Measurements from ENCODE around the gene NFAM1. TPM values are rescaled to one million over a fixed set of nuclear protein-coding genes. Genes with fewer than 3 reads are reported as not detected.
A peak's percentile ranks its signal among the peaks of the same experiment; 100 is the strongest.

Gene NFAM1
- total RNA-seq, 1 donor from 2014 or later: not detected

DNA sequence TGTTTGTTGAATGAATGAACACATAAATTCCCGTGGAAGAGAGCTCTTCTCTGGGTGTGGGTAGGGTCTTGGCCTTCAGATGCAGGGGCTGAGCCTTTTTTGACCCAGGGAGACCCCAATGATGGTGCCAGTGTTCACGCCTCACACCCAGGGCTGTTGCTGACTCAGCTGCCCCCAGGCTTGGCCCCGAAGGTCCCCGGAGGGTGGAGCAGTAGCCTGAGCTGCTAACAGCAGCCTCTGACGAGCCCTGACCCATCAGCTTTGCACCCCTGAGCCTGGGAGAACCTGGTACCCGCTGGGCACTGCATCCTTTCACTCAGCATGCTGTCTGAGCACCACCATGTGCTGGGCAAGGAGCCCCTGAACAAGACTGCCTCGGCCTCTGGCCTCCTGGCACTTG, 23.9 kb downstream of the NFAM1 start:
- Mint-ChIP-seq H3K27me3 (ENCODE audit: unreplicated experiment) (peaks cover 23% of the 10 kb centered on the region), H3K27ac (ENCODE audit: unreplicated experiment) (no peak overlapping the region), H3K4me3 (ENCODE audit: unreplicated experiment) (no peak overlapping the region), H3K36me3 (ENCODE audit: unreplicated experiment) (no peaks in the 10 kb centered on the region), H3K4me1 (ENCODE audit: unreplicated experiment) (no peaks in the 10 kb centered on the region), H3K9me3 (ENCODE audit: unreplicated experiment) (no peaks in the 10 kb centered on the region)
- no peak for DNase-seq (ENCODE audit: extremely low spot score, unreplicated experiment)
- TF ChIP-seq, protein P1, sequence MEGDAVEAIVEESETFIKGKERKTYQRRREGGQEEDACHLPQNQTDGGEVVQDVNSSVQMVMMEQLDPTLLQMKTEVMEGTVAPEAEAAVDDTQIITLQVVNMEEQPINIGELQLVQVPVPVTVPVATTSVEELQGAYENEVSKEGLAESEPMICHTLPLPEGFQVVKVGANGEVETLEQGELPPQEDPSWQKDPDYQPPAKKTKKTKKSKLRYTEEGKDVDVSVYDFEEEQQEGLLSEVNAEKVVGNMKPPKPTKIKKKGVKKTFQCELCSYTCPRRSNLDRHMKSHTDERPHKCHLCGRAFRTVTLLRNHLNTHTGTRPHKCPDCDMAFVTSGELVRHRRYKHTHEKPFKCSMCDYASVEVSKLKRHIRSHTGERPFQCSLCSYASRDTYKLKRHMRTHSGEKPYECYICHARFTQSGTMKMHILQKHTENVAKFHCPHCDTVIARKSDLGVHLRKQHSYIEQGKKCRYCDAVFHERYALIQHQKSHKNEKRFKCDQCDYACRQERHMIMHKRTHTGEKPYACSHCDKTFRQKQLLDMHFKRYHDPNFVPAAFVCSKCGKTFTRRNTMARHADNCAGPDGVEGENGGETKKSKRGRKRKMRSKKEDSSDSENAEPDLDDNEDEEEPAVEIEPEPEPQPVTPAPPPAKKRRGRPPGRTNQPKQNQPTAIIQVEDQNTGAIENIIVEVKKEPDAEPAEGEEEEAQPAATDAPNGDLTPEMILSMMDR (IDR thresholded peaks at IDR 0.05): no peak

DNA sequence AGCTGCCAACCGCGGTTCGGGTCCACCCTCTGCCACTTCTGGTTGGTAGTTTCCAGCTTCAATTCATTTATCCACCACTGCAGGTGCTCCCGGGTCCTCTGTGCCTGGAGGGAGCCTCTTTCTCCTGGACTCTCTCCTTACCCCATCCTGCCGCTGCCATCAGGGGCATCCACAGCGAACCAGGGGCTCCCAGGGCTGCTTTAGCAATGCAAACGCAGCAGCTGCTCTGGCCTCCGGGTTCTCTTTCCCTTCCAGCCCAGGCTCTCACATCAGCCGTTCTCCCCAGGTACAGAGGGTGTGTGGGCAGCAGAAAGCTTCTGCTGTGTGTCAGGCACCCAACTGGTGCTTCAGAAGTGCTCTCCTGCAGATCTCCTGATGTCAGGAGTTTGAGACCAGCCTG, 27.9 kb downstream of the NFAM1 start:
- Mint-ChIP-seq H3K9me3 (ENCODE audit: unreplicated experiment) (no peaks in the 10 kb centered on the region), H3K36me3 (ENCODE audit: unreplicated experiment) (no peaks in the 10 kb centered on the region), H3K4me1 (ENCODE audit: unreplicated experiment) (peaks cover 2% of the 10 kb centered on the region), H3K27me3 (ENCODE audit: unreplicated experiment) (peaks cover 28% of the 10 kb centered on the region), H3K27ac (ENCODE audit: unreplicated experiment) (no peak overlapping the region), H3K4me3 (ENCODE audit: unreplicated experiment) (no peak overlapping the region)
- DNase-seq (ENCODE audit: extremely low spot score, unreplicated experiment): no peak
- TF ChIP-seq, protein P1 (IDR thresholded peaks at IDR 0.05): no peak

DNA sequence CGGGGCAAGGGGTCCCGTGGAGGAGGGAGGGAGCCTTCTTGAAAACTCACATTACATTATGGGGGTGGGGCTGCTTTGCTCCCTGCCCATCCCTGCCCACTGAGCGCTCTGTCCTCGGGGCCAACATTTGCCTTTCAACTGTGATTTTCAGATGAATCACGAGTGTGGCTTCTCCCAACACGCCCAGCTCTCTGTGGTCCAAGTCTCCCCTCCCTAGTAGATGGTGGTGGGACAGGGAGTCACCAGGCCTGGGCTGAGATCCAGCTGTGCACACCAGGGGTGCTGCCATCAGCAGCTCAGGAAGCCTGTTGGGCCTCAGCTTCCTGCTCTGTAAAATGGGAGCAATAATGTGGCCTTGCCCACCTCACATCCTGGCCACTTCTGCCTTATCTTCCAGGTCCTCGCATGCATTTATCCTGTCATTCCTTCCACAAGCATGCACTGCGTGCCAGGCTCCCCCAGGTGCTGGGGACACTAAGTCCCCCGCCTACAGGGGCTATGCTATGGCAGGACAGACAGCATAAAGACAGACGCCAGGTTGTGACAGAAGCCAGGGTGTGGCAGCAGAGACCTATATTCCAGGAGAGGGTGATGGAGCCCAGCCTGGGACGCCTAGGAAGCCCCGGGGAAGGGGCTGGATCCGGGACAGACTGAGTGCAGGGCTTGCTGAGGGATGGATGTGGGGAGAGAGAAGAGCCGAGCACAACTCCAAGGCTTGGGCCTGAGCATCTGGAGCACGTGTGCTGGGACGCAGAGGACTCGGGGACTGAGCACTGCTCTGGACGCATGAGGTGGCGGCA, 30.5 kb downstream of the NFAM1 start:
- DNase-seq (ENCODE audit: extremely low spot score, unreplicated experiment): no peak
- Mint-ChIP-seq H3K4me3 (ENCODE audit: unreplicated experiment) (no peak overlapping the region), H3K36me3 (ENCODE audit: unreplicated experiment) (no peaks in the 10 kb centered on the region), H3K9me3 (ENCODE audit: unreplicated experiment) (no peaks in the 10 kb centered on the region), H3K4me1 (ENCODE audit: unreplicated experiment) (peaks cover 4% of the 10 kb centered on the region), H3K27me3 (ENCODE audit: unreplicated experiment) (peaks cover 32% of the 10 kb centered on the region), H3K27ac (ENCODE audit: unreplicated experiment) (no peak overlapping the region)
- TF ChIP-seq, protein P1 (IDR thresholded peaks at IDR 0.05): no peak

DNA sequence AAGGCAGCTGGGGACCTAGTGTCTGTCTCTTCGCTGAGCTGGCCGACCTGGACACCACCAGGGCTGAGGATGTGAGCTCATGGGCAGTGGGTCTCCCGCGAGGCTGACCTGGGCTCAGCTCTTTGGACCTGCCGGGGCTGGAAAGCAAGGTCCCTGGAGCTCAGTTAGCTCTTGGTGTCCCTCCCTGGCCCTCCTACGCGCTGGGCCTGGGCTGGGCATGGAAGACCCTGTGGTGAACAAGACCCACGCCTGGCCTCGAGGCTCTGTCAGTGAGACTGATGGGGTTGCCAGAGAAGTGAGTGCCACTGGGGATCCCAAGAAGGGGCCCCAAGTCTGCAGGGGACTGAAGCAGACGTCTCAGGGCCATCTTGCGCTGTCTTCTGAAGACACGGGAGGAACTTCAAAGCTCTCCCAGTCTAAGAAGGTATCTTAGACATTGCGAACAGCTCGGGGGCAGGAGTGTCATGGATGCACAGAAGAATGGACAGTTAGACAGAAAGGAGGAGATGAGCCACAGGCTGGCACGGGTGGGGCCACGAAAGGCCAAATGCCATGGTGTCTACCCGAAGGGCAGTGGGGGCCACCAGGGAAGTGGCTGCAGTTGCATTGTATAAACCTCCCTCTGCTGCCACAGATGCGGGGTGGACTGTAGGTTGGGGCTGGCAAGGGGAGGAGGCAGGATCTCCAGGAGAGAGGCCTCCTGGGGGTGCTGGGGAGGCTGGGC, 31.2 kb downstream of the NFAM1 start:
- peaks cover 25% of the 10 kb centered on the region for H3K27me3 Mint-ChIP-seq (ENCODE audit: unreplicated experiment)

More for the DNA sequence above, 31.2 kb downstream of the NFAM1 start:
- no peak overlapping the region for H3K27ac Mint-ChIP-seq (ENCODE audit: unreplicated experiment)
- TF ChIP-seq, protein P1 (IDR thresholded peaks at IDR 0.05): no peak
- H3K36me3 Mint-ChIP-seq (ENCODE audit: unreplicated experiment): no peaks in the 10 kb centered on the region
- no peak overlapping the region for H3K4me3 Mint-ChIP-seq (ENCODE audit: unreplicated experiment)
- peak; percentile 83 for DNase-seq (ENCODE audit: extremely low spot score, unreplicated experiment)
- H3K4me1 Mint-ChIP-seq (ENCODE audit: unreplicated experiment): peaks cover 4% of the 10 kb centered on the region
- H3K9me3 Mint-ChIP-seq (ENCODE audit: unreplicated experiment): no peaks in the 10 kb centered on the region
